Stimulated activated naive CD8-positive, alpha-beta T cell treated with anti-CD3 and anti-CD28 coated beads, Interleukin-15, Interleukin-2, amounts not matched to agents 100 U/mL and 50 U/mL, for 24 hours (primary cell): ENCODE measurements around the gene ATM.
"Not testable (repeated sequence)": the region's sequence is repeated elsewhere in the genome, so short reads cannot be mapped to it uniquely, and the experiment has no call there.

Experiments used
- ATAC-seq: fragments of 150-1000 bp; cut with Tn5 transposase; one replicate; pipeline ENCODE4 v1.10.0; 2021
- DNase-seq: peaks from one replicate; pipeline ENCODE4 v3.0.0; 2021

ATM gene

DNA sequence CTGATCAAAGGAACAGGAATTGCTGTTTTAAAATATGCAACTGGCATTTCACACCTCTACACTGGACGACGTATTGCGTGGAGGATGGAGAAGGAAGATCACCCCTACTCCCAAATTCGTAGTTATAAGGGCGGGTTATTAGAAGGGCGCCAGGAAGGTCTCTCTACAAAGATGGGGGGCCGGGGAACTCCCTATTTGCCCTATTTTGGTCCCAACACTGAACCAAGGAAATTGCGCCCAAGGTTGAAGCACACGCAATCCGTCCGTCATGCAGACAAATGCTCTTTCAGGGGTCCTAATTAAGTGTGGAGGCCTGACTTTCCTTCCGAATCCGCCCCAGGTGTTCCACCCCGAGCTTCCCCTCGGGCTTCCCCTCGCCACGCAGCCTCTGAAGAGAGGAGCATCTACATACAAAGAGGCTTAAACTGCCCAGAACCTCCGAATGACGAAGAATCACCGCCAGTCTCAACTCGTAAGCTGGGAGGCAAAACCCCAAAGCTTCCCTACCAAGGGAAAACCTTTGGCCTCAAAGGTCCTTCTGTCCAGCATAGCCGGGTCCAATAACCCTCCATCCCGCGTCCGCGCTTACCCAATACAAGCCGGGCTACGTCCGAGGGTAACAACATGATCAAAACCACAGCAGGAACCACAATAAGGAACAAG lies 825 bp upstream of the ATM start:
- DNase-seq (peak; percentile 56), ATAC-seq (no peak)

DNA sequence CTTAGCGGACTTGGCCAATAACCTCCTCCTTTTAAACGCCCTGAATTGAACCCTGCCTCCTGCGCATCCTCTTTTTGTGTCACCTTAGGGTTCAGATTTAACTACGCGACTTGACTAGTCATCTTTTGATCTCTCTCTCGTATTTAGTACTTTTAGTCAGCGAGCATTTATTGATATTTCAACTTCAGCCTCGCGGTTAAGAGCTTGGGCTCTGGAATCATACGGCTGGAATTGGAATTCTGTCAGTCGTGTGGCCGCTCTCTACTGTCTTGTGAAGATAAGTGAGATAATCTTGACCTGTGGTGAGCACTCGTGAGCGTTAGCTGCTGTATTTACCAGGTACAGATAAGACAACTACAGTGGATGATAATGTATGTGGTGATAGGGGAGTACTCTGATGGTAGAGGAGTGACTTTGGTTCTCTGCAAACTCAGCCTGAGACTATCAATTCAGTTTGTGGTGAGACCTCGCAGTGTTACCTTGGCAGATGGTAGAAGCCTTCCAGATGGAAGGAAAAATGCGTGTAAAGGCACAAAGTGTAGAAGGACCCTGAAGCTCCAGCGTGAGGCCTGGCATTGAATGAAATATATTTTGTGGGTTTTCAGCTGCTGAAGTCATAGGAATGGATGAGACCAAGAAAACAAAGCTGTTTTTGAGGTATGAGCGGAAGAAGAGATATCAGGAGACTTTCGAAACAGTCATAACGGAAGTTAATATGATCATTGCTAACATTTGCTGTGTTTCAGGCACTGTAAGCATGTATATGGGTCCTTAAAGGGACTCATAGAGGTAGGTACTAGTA lies 682 bp downstream of the ATM start:
- ATAC-seq (peak; percentile 41), DNase-seq (no peak)

DNA sequence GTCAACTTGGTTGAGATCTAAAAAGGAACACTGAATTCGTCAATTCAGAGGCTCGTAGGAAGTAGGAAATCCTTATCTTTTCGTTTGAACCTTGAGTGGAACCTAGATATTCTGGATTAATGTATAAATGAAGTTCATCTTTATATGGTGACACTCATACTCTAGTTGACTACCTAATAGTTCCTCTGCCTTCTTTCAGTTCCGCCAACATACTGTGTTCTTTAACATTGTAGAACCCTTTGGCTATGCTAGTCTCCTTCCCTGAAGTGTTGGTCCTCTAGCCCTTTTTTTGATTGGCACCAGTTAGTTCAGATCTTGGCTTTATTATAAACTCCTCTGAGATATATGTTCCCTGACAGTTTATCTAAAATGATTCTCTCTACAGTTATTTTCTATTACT lies 1.5 kb downstream of the ATM start:
- ATAC-seq: no peak

GRCh38 chr11:108224911-108225786 lies 2.3 kb downstream of the ATM start:
- DNase-seq (peak; percentile 48), ATAC-seq (no peak)

More for the DNA sequence above, 1.5 kb downstream of the ATM start:
- no peak for DNase-seq

- DNase-seq (no peak), ATAC-seq (no peak)
These were observed 3.2 kb downstream of the ATM start for GRCh38 chr11:108226036-108226435.

DNA sequence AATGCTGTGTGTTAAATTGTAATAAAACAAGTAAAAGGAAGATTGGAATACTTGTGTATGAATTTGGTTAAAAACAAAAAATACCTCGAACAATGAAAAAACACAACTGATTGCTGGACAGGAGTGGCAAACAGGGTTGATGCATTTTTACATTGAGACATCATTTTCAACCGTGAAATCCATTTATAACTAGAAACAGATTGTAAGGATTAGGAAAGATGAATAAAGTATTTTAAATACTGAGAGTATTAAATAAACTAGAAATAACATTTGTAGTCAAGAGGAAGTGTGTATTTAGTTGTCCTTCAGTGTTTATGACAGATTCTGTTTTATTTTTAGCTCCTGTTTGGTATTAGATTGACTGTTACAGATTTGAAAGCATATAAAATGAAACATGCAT lies 5.4 kb downstream of the ATM start:
- DNase-seq (no peak), ATAC-seq (no peak)

- DNase-seq: no peak
- no peak for ATAC-seq
These were observed 10.5 kb downstream of the ATM start for GRCh38 chr11:108233277-108233945.

- ATAC-seq (no peak), DNase-seq (no peak)
These were observed 12.3 kb downstream of the ATM start for GRCh38 chr11:108235192-108235591.

DNA sequence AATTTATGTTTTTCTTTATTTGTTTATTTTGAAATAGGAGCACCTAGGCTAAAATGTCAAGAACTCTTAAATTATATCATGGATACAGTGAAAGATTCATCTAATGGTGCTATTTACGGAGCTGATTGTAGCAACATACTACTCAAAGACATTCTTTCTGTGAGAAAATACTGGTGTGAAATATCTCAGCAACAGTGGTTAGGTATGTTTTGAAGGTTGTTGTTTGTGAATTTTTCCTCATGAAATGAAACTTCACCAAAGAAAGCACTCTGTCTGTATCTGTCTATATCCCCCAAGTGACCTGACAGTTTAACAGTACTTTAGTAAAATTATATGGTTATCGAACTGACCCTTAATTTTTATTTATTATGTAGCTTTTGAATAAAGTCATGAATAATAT lies 12.8 kb downstream of the ATM start:
- DNase-seq (no peak), ATAC-seq (no peak)

DNA sequence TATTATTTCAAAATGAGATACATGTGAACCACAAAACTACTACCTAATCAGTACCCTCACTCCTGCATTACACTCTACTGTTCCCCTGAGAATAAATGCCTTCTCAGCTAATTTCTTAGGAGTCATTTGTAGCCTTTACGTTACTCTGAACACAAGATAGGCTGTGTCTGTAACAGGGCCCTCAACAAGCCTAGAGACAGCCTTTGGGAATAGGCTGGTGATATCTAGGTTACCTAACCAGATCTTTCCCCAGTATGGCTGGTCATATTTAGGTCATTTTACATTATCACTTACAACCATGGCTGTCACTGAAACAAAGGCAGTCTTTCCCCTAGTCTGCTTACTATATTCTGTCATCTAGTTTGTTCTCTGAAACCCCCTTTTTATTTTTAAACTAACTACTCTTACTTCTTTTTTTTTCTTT lies 14.2 kb downstream of the ATM start:
- DNase-seq: no peak

DNA sequence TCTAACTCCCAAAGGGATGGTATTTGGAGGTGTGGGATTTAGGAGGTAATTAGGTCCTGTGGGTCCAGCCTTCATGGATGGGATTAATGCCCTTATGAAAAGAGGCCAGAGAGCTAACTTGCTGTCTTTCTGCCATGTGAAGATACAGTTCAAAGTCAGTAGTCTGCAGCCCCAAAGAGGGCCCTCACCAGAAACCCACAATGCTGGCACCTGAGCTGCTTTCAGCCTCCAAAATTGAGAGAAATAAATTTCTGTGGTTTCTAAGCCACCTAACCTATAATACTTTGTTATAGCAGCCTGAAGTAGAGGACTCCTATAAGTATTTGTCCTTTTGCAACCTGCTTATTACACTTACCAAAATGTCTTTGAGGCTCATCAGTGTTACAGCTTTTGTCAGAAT lies 16.2 kb downstream of the ATM start:
- ATAC-seq: no peak
- DNase-seq: no peak

More for the DNA sequence above, 14.2 kb downstream of the ATM start:
- ATAC-seq: peak; percentile 48

DNA sequence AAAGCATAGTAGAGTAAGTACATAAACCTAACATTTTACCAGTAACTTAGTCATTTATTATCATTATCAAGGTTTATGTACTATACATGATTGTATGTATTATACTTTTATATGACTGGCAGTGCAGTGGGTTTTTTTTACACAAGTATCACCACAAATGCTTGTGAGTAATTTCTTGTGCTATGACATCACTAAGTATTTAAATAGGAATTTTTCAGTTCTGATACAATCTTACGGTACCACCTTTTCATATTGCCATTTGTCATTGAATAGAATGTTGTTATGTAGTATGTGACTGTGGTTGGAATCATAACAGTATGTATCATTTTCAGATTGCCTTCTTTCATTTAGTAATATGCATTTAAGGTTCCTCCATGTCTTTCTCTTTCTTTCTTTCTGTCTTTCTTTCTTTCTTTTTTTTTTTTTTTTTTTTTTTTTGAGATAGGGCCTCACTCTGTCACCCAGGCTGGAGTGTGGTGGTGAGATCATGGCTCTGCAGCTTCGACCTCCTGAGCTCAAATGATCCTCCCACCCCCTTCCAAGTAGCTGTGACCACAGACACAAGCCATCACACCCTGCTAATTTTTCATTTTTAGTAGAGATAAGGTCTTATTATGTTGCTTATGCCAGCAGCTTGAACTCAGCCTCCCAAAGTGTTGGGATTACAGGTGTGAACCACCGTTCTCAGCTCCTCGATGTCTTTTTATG lies 18.6 kb downstream of the ATM start:
- DNase-seq: no peak

DNA sequence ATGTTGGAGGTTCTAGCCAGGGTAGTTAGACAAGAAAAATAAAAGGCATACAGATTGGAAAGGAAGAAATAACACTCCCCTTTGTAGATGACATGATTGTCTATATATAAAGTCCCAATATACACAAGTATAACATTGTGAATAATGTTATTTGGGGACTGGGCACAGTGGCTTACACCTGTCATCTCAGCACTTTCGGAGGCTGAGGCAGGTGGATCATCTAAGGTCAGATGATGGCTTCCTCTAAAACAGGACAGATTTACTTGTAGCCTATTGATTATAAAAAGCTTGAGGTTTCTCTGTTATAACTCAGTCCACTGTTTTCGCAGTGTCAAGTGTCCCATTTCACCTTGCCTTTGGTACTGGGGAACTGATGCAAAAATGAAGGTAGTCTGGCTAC lies 19.6 kb downstream of the ATM start:
- ATAC-seq: no peak
- no peak for DNase-seq

More for the DNA sequence above, 18.6 kb downstream of the ATM start:
- peak; percentile 76 for ATAC-seq

DNA sequence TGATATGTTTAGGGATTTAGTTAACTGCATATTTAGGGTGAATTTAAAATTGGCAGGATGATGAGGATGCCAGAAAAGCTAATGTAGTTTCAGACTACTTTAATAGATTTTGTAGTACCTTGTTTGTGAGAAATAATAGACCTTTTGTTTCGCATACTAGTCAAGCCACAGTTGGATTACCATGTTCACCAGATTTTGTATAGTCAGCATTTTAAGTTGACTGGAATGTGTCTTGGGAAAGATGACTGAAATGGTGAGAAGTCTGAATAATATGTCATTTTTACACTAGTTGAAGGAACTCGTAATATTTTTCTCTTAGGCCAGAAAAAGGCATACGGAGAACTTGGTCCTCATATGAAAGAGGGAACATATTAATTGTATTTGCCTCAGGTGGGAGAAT lies 23.4 kb downstream of the ATM start:
- ATAC-seq (no peak), DNase-seq (no peak)

DNA sequence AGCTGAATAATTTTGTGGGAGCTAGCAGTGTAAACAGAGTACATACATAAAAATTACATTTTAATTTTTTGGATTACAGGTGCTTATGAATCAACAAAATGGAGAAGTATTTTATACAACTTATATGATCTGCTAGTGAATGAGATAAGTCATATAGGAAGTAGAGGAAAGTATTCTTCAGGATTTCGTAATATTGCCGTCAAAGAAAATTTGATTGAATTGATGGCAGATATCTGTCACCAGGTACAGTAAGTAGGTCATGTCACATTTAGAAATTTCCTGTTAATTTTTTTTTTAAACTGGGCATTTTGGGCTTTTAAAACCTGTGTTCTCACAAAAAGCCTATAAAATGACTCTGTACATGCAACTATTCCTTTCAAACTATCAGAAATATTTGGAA lies 24.0 kb downstream of the ATM start:
- DNase-seq: no peak
- ATAC-seq: no peak

DNA sequence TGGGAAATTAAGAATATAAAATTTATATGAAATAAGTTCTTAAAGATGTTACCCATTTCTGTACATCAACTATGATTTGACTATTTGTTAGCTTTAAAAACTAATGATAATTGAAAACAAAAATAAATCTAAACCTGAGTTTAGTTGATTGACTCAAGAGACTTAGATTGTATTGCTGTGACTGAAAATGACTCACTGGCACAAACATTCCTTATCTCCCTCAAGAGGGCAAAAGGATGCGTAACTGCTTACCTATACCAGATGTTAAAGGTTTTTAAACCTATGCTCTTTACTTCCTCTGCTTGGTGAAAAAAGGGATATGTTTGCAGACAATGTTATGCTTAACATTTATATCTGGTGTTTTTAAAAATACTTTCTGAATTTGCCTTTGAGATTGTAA lies 30.3 kb downstream of the ATM start:
- DNase-seq: no peak

GRCh38 chr11:108269583-108269982 lies 46.7 kb downstream of the ATM start:
- ATAC-seq: peak; percentile 81
- DNase-seq: no peak

More for the DNA sequence above, 30.3 kb downstream of the ATM start:
- no peak for ATAC-seq

GRCh38 chr11:108276985-108277616 lies 54.2 kb downstream of the ATM start:
- DNase-seq, ATAC-seq: not testable (repeated sequence)

DNA sequence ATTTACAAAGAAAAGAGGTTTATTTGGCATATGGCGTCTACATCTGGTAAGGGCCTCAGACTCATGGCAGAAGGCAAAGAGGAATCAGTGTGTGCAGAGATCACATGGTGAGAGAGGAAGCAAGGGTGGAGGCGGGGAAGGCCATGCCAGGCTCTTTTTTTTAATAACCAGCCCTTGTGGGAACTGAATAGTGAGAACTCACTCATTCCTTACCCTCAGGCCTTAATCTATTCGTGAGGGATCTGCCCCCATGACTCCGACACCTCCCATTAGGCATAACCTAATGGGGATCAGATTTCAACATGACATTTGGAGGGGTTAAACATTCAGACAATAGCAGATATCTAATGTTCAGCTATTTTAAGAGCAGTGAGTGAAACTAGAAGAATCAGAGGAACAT lies 55.7 kb downstream of the ATM start:
- ATAC-seq (peak; percentile 36), DNase-seq (no peak)

GRCh38 chr11:108278954-108279353 lies 56.1 kb downstream of the ATM start:
- ATAC-seq (no peak), DNase-seq (no peak)

- no peak for DNase-seq
- no peak for ATAC-seq
These were observed 63.5 kb downstream of the ATM start for GRCh38 chr11:108286370-108286769.
